Erythroblast (primary cell): ENCODE measurements around the gene ESRRB.

Experiments
- GATA1 ChIP-seq: IDR thresholded peaks from 2 replicates; pipeline ENCODE4 v1.6.1; 2011; ENCODE audit warnings: low read depth, mild to moderate bottlenecking, control low read depth, low read length, moderate library complexity
- POLR2A ChIP-seq: IDR thresholded peaks from 2 replicates; pipeline ENCODE4 v1.6.1; 2011; ENCODE audit warnings: mild to moderate bottlenecking, low read length

DNA sequence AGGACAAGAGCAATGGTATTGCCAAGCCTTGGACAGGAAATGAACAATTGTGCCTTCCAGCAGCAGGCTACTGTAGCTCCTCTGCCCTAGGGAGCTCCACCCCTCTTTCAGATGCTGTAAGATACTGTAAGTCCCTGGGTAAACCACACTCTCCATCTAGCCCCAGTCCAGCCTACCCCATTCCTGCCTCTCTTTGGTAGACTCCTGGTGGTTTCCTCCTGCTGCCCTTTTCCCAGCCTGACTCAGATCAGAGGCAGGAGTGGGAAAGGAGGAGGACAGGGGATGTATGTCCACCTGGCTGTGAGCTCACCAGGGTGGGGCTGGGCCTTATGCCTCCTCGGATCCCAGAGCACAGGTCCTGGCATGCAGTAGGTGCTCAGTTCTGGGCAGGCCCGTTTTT lies 174.6 kb downstream of the ESRRB start:
- TF ChIP-seq POLR2A (no peak), GATA1 (no peak)
